ENCODE data around the gene PCCA.

The PCCA gene

GRCh38 chr13:100297413-100297812 is 208.5 kb downstream of the PCCA start:
- Histone ChIP-seq H3K4me1 (ENCODE audit: insufficient read depth, low read length) (no peaks in the 10 kb centered on the region), H3K9me3 (ENCODE audit: insufficient read depth, low read length, severe bottlenecking) (no peaks in the 10 kb centered on the region), H3K9ac (ENCODE audit: low read depth, low read length) (no peak overlapping the region), H3K79me2 (ENCODE audit: insufficient read depth, low read length) (no peaks in the 10 kb centered on the region), H3K4me2 (ENCODE audit: insufficient read depth, low read length) (no peak overlapping the region), H3K27me3 (ENCODE audit: insufficient read depth, low read length, poor library complexity) (no peaks in the 10 kb centered on the region), H3K4me3 (ENCODE audit: low read depth in 1 of 2, low read length in 2 of 2) (no peak overlapping the region), H2AFZ (ENCODE audit: low read depth, low read length) (no peak overlapping the region), H4K20me1 (ENCODE audit: insufficient read depth, low read length) (no peaks in the 10 kb centered on the region), H3K27ac (ENCODE audit: low read length) (no peak overlapping the region), H3K36me3 (ENCODE audit: insufficient read depth, low read length) (no peaks in the 10 kb centered on the region)
- TF ChIP-seq CTCF (IDR thresholded peaks at IDR 0.05; ENCODE audit: borderline replicate concordance, extremely low read depth, low read length, poor library complexity, severe bottlenecking) = no peak
- TF ChIP-seq EZH2 (IDR thresholded peaks at IDR 0.05; ENCODE audit: borderline replicate concordance, low read depth, low read length, severe bottlenecking) = no peak
- DNase-seq = no peak
- no peak for ATAC-seq (ENCODE audit: insufficient read depth, low read depth)

GRCh38 chr13:100298116-100298681 is 209.3 kb downstream of the PCCA start:
- Histone ChIP-seq H4K20me1 (ENCODE audit: insufficient read depth, low read length) (no peaks in the 10 kb centered on the region), H3K4me3 (ENCODE audit: low read depth in 1 of 2, low read length in 2 of 2) (no peak overlapping the region), H3K4me2 (ENCODE audit: insufficient read depth, low read length) (no peak overlapping the region), H3K27ac (ENCODE audit: low read length) (no peak overlapping the region), H2AFZ (ENCODE audit: low read depth, low read length) (no peak overlapping the region), H3K79me2 (ENCODE audit: insufficient read depth, low read length) (no peaks in the 10 kb centered on the region), H3K9ac (ENCODE audit: low read depth, low read length) (no peak overlapping the region), H3K9me3 (ENCODE audit: insufficient read depth, low read length, severe bottlenecking) (no peaks in the 10 kb centered on the region), H3K27me3 (ENCODE audit: insufficient read depth, low read length, poor library complexity) (no peaks in the 10 kb centered on the region), H3K4me1 (ENCODE audit: insufficient read depth, low read length) (no peaks in the 10 kb centered on the region), H3K36me3 (ENCODE audit: insufficient read depth, low read length) (no peaks in the 10 kb centered on the region; the same call in 1 of the 2 replicates)
- TF ChIP-seq EZH2 (IDR thresholded peaks at IDR 0.05; ENCODE audit: borderline replicate concordance, low read depth, low read length, severe bottlenecking) (no peak), CTCF (IDR thresholded peaks at IDR 0.05; ENCODE audit: borderline replicate concordance, extremely low read depth, low read length, poor library complexity, severe bottlenecking) (no peak)
- ATAC-seq (ENCODE audit: insufficient read depth, low read depth) (no peak), DNase-seq (no peak)

GRCh38 chr13:100298691-100299090 is 209.8 kb downstream of the PCCA start:
- Histone ChIP-seq H3K4me2 (ENCODE audit: insufficient read depth, low read length) (no peak overlapping the region), H2AFZ (ENCODE audit: low read depth, low read length) (no peak overlapping the region), H3K79me2 (ENCODE audit: insufficient read depth, low read length) (no peaks in the 10 kb centered on the region), H3K27me3 (ENCODE audit: insufficient read depth, low read length, poor library complexity) (no peaks in the 10 kb centered on the region), H4K20me1 (ENCODE audit: insufficient read depth, low read length) (no peaks in the 10 kb centered on the region), H3K4me1 (ENCODE audit: insufficient read depth, low read length) (no peaks in the 10 kb centered on the region), H3K9me3 (ENCODE audit: insufficient read depth, low read length, severe bottlenecking) (no peaks in the 10 kb centered on the region), H3K4me3 (ENCODE audit: low read depth in 1 of 2, low read length in 2 of 2) (no peak overlapping the region), H3K27ac (ENCODE audit: low read length) (no peak overlapping the region), H3K9ac (ENCODE audit: low read depth, low read length) (no peak overlapping the region), H3K36me3 (ENCODE audit: insufficient read depth, low read length) (no peaks in the 10 kb centered on the region; the same call in 1 of the 2 replicates)
- no peak for DNase-seq
- TF ChIP-seq CTCF (IDR thresholded peaks at IDR 0.05; ENCODE audit: borderline replicate concordance, extremely low read depth, low read length, poor library complexity, severe bottlenecking) (no peak), EZH2 (IDR thresholded peaks at IDR 0.05; ENCODE audit: borderline replicate concordance, low read depth, low read length, severe bottlenecking) (no peak)
- ATAC-seq (ENCODE audit: insufficient read depth, low read depth) = no peak

Data from DND-41 (cell line).